ENCODE measurements around the gene ZNF320.

DNA sequence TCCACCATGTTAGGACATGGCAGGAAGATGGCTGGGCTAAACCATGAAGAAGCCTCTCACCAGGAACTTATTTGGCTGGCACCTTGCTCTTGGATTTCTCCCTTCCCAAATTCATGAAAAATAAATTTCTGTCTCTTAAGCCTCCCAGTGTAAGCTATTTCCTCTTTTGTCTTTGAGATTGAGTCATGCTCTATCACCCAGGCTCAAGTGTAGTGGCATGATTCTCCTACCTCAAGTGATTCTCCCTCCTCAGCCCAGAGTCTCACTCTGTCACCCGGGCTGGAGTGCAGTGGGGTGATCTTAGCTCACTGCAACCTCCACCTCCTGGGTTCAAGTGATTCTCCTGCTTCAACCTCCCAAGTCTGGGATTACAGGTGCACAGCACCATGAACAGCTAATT, 13.2 kb upstream of the ZNF320 start:
- TF ChIP-seq SPI1 (IDR thresholded peaks at IDR 0.05; ENCODE audit: low read depth, low read length): no peak
- TF ChIP-seq POLR2A (IDR thresholded peaks at IDR 0.05; ENCODE audit: low read depth, low read length): no peak
- no peak for TF ChIP-seq POLR2AphosphoS5 (IDR thresholded peaks at IDR 0.05; ENCODE audit: low read depth, low read length)
- TF ChIP-seq TAF1 (IDR thresholded peaks at IDR 0.05; ENCODE audit: low read depth, low read length): no peak
- no peak for TF ChIP-seq PAX5 (IDR thresholded peaks at IDR 0.05; ENCODE audit: insufficient read depth, low read length, severe bottlenecking)
- no peak for TF ChIP-seq POU2F2 (IDR thresholded peaks at IDR 0.05; ENCODE audit: low read depth, low read length)
